GM12892 (cell line): ENCODE results near the gene HMCN2.

Experiments used
- POLR2A ChIP-seq: IDR thresholded peaks from 2 replicates; pipeline ENCODE4 v1.6.1; 2011; ENCODE audit warnings: low read depth, low read length, control low read depth
- POLR2AphosphoS5 ChIP-seq: IDR thresholded peaks from 2 replicates; pipeline ENCODE4 v1.6.1; 2011; ENCODE audit warnings: low read depth, low read length, control low read depth
- TAF1 ChIP-seq: IDR thresholded peaks from 2 replicates; pipeline ENCODE4 v1.6.1; 2011; ENCODE audit warnings: low read depth, mild to moderate bottlenecking, control low read depth, low read length, borderline replicate concordance

GRCh38 chr9:130320723-130321481 lies 55.3 kb downstream of the HMCN2 start:
- no peak for TF ChIP-seq POLR2A
- TF ChIP-seq TAF1: no peak
- TF ChIP-seq POLR2AphosphoS5: no peak
